Endothelial cell of umbilical vein (primary cell): ENCODE data around the gene C2orf15. TPM values are rescaled to one million over a fixed set of nuclear protein-coding genes. Genes with fewer than 3 reads are reported as not detected.
"Not testable (repeated sequence)": the region's sequence is repeated elsewhere in the genome, so short reads cannot be mapped to it uniquely, and the experiment has no call there.

Source experiments
- BruUV-seq: library from RNA; stranded (reverse); fragments of 400-500 nt; replicated peaks from 2 replicates; lab custom pipeline; 2021; lab: Mats Ljungman, UMichigan
- CTCF ChIA-PET: fragments of 300-600, 350-600 bp; sonication (Branson Sonifier 250); formaldehyde crosslinking; loops from one replicate; lab custom pipeline; 2021; ENCODE audit warnings: antibody characterized with exemption, inconsistent platforms; lab: Charles Lee
- POLR2A ChIA-PET: fragments of 300-600, 350-600 bp; sonication (Branson Sonifier 250); formaldehyde crosslinking; loops from one replicate; lab custom pipeline; 2021; ENCODE audit warnings: antibody characterized with exemption, inconsistent platforms; lab: Charles Lee
- DNase-seq: peaks from one replicate; pipeline ENCODE4 v3.0.0-alpha.2; 2011; ENCODE audit warnings: low read depth, low spot score
- FAIRE-seq: peaks from 2 replicates; lab custom pipeline; 2011; peaks lifted over from hg19 to GRCh38; lab: Jason Lieb, UNC
- H2AFZ ChIP-seq: 2 replicates; pipeline ENCODE4 v1.6.0; 2012; ENCODE audit warnings: low read depth, low read length, control low read depth, inconsistent platforms
- H3K27ac ChIP-seq: 2 replicates; pipeline ENCODE4 v1.5.1; 2011; ENCODE audit warnings: low read depth, mild to moderate bottlenecking, control low read depth, low read length, moderate library complexity; ENCODE audit not compliant: insufficient read depth
- H3K27me3 ChIP-seq, 2 experiments: 2 replicates each; pipeline versions ENCODE4 v1.6.0 to v1.6.1; 2011; ENCODE audit warnings: low read length in 2 of 2, mixed read lengths in 1 of 2; ENCODE audit not compliant: control insufficient read depth in 2 of 2, insufficient read depth in 2 of 2
- H3K36me3 ChIP-seq, 2 experiments: 2 replicates in 1 of 2; 3 replicates in 1 of 2; pipeline ENCODE4 v1.5.1; 2011; ENCODE audit warnings: low read length in 2 of 2, mild to moderate bottlenecking in 1 of 2, moderate library complexity in 1 of 2; ENCODE audit not compliant: control insufficient read depth in 2 of 2, insufficient read depth in 2 of 2; ENCODE audit errors: extremely low read depth in 1 of 2
- H3K4me1 ChIP-seq: 3 replicates; pipeline ENCODE4 v1.5.1; 2011; ENCODE audit warnings: mild to moderate bottlenecking, low read length; ENCODE audit not compliant: control insufficient read depth, insufficient read depth; ENCODE audit errors: extremely low read depth
- H3K4me2 ChIP-seq: 2 replicates; pipeline ENCODE4 v1.6.1; 2011; ENCODE audit warnings: low read length, control low read depth, mixed read lengths; ENCODE audit not compliant: insufficient read depth
- H3K4me3 ChIP-seq, 3 experiments: fragments of 200-600 bp in 1 of 3; sonication (generic), shearing (Covaris generic) in 1 of 3; replicated peaks in 1 of 3; 2 replicates each; pipeline ENCODE4 v1.5.1; 2011 to 2016; ENCODE audit warnings: control low read depth in 3 of 3, low read length in 3 of 3, mild to moderate bottlenecking in 2 of 3, inconsistent platforms in 1 of 3, low read depth in 1 of 3, moderate library complexity in 1 of 3; ENCODE audit not compliant: insufficient read depth in 1 of 3
- H3K79me2 ChIP-seq: 2 replicates; pipeline ENCODE4 v1.6.0; 2012; ENCODE audit warnings: low read length, inconsistent platforms; ENCODE audit not compliant: control insufficient read depth, insufficient read depth
- H3K9ac ChIP-seq: replicated peaks from 2 replicates; pipeline ENCODE3; 2011; ENCODE audit warnings: low read length, control low read depth; ENCODE audit not compliant: insufficient read depth; ENCODE audit errors: extremely low read depth
- H3K9me1 ChIP-seq: replicated peaks from 3 replicates; pipeline ENCODE4 v1.6.0; 2011; ENCODE audit warnings: mild to moderate bottlenecking, low read length; ENCODE audit not compliant: control insufficient read depth, insufficient read depth; ENCODE audit errors: extremely low read depth
- H3K9me3 ChIP-seq: replicated peaks from 2 replicates; pipeline ENCODE4 v1.5.1; 2012; ENCODE audit warnings: low read length, inconsistent platforms; ENCODE audit not compliant: control insufficient read depth, insufficient read depth
- H4K20me1 ChIP-seq: replicated peaks from 2 replicates; pipeline ENCODE3; 2011; ENCODE audit warnings: mild to moderate bottlenecking, low read length; ENCODE audit not compliant: control insufficient read depth, insufficient read depth; ENCODE audit errors: extremely low read depth
- EZH2 ChIP-seq: IDR thresholded peaks from 2 replicates; pipeline ENCODE4 v1.6.1; 2012; ENCODE audit warnings: borderline replicate concordance, low read depth, mild to moderate bottlenecking, moderate library complexity, low read length, inconsistent platforms; ENCODE audit not compliant: severe bottlenecking
- FOS ChIP-seq: IDR thresholded peaks from 2 replicates; pipeline ENCODE4 v1.6.1; 2011; ENCODE audit warnings: mild to moderate bottlenecking, low read length, moderate library complexity, borderline replicate concordance; ENCODE audit not compliant: insufficient read depth
- GATA2 ChIP-seq: IDR thresholded peaks from 2 replicates; pipeline ENCODE4 v1.7.0; 2011; ENCODE audit warnings: low read depth, mild to moderate bottlenecking, moderate library complexity, mixed read lengths, low read length; ENCODE audit not compliant: insufficient read length, insufficient read depth
- JUN ChIP-seq: IDR thresholded peaks from 2 replicates; pipeline ENCODE4 v1.6.1; 2011; ENCODE audit warnings: borderline replicate concordance, low read depth; ENCODE audit not compliant: insufficient read length, insufficient read depth
- MYC ChIP-seq: IDR thresholded peaks from one replicate; pipeline ENCODE4 v1.6.1; 2011; ENCODE audit warnings: mild to moderate bottlenecking, low read depth, low read length
- POLR2A ChIP-seq: IDR thresholded peaks from 2 replicates; pipeline ENCODE4 v1.6.1; 2012; ENCODE audit warnings: low read depth, mild to moderate bottlenecking, control low read depth, low read length
- POLR2AphosphoS5 ChIP-seq: IDR thresholded peaks from 2 replicates; pipeline ENCODE4 v1.6.1; 2012; ENCODE audit warnings: low read depth, mild to moderate bottlenecking, control low read depth, low read length, moderate library complexity; ENCODE audit not compliant: insufficient read depth
- dilution Hi-C: fragments of 300-500 bp; cut with MboI; formaldehyde crosslinking; loops from one replicate; pipeline ENCODE4 v1.15.0; 2019; ENCODE audit warnings: low sequenced_read_pairs; ENCODE audit not compliant: extremely low pct_ligation_motif_present
- intact Hi-C: fragments of 100-400 bp; cut with micrococcal nuclease; formaldehyde crosslinking; loops from one replicate; pipeline ENCODE4 v1.10.0; 2022
- polyA plus RNA-seq, 4 experiments: library from polyadenylated mRNA; depleted of rRNA in 3 of 4; stranded (reverse) in 3 of 4; unstranded in 1 of 4; fragments of >200 nt; gene quantifications; 2 replicates each; pipeline versions ENCODE4 v1.2.1 to v1.2.3, GENCODE V29; 2011 to 2012; ENCODE audit warnings: missing spikeins in 1 of 4
- total RNA-seq: library from RNA; stranded (reverse); gene quantifications from 2 replicates; pipeline ENCODE4 v1.2.3, GENCODE V29; 2021
- TF ChIP-seq, protein P1 (sequence below), 2 donors: IDR thresholded peaks; 1 replicate in 1 of 2; 2 replicates in 1 of 2; pipeline ENCODE4 v1.5.1; 2011; ENCODE audit warnings: low read length in 2 of 2, mild to moderate bottlenecking in 2 of 2, moderate library complexity in 2 of 2, control low read depth in 1 of 2, inconsistent platforms in 1 of 2, low read depth in 1 of 2; ENCODE audit not compliant: insufficient read depth in 1 of 2; ENCODE audit errors: extremely low read depth in 1 of 2
- TF ChIP-seq, protein P2 (sequence below): IDR thresholded peaks from 2 replicates; pipeline ENCODE4 v1.6.1; 2011; ENCODE audit not compliant: insufficient read depth, insufficient read length

The C2orf15 gene
- total and polyA plus RNA-seq, 2 donors (not counting 3 experiments of a cell fraction or from before 2014, with no cell fraction given), result not detected

DNA sequence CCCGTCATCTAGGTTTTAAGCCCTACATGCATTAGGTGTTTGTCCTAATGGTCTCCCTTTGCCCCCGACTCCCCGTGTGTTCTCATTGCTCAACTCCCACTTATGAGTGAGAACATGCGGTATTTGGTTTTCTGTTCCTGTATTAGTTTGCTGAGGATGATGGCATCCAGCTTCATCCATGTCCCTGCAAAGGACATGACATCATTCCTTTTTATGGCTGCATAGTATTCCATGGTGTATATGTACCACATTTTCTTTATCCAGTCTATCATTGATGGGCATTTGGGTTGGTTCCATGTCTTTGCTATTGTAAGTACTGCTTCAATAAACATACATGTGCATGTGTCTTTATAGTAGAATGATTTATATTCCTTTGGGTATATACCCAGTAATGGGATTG, 50.9 kb downstream of the C2orf15 start:
- intact Hi-C loops, H3K9me1 ChIP-seq, H3K4me1 ChIP-seq, dilution Hi-C loops, POLR2A ChIA-PET, H2AFZ ChIP-seq, H3K36me3 ChIP-seq, H3K9ac ChIP-seq, H3K27ac ChIP-seq, H3K79me2 ChIP-seq, H4K20me1 ChIP-seq, H3K4me2 ChIP-seq, BruUV-seq, FAIRE-seq, H3K4me3 ChIP-seq, H3K9me3 ChIP-seq, DNase-seq, H3K27me3 ChIP-seq, CTCF ChIA-PET: not testable (repeated sequence)

DNA sequence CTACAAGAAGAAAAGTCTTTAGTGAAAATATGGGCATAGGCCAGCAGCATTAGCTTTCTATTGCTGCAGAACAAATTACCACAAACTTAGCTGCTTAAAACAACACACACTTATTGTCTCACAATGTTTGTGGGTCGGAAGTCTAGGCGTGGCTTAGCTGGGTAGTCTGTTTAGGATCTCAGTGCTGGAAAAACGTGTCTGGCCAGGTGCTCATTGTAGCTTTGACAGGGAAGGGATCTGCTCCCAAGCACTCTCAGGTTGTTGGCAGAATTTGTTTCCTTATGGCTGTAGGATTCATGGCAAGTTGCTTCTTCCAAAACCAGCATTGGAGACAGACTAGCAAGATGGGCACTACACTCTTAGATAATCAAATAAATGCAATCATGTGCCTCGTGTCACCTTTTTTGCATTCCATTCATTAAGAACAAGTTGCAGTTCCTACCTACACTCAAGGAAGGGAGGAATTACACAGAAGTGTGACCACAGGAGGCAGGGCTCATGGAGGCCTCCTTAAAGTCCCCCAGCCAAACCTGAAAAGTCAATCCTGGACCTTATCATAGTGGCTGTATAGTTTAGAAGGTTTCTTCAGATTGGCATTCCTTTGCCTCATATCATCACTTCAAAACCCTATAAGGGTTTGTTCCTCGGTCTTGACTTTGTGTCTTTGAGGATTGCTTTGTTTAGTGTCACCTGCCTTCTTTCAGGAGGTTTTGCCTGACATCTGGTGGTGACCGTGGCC, 56.8 kb downstream of the C2orf15 start:
- dilution Hi-C loops (no loop called here), intact Hi-C loops (no loop called here)
- H3K9me1 ChIP-seq, result no peaks in the 10 kb centered on the region
- no peak overlapping the region for H3K4me2 ChIP-seq
- no peaks in the 10 kb centered on the region for H3K9me3 ChIP-seq
- H3K36me3 ChIP-seq, result peaks cover 0 to 6% of the 10 kb centered on the region in 2 experiments
- TF ChIP-seq GATA2 (no peak), POLR2AphosphoS5 (no peak), JUN (no peak), POLR2A (no peak), FOS (no peak), MYC (no peak), EZH2 (no peak)
- TF ChIP-seq, protein P1, sequence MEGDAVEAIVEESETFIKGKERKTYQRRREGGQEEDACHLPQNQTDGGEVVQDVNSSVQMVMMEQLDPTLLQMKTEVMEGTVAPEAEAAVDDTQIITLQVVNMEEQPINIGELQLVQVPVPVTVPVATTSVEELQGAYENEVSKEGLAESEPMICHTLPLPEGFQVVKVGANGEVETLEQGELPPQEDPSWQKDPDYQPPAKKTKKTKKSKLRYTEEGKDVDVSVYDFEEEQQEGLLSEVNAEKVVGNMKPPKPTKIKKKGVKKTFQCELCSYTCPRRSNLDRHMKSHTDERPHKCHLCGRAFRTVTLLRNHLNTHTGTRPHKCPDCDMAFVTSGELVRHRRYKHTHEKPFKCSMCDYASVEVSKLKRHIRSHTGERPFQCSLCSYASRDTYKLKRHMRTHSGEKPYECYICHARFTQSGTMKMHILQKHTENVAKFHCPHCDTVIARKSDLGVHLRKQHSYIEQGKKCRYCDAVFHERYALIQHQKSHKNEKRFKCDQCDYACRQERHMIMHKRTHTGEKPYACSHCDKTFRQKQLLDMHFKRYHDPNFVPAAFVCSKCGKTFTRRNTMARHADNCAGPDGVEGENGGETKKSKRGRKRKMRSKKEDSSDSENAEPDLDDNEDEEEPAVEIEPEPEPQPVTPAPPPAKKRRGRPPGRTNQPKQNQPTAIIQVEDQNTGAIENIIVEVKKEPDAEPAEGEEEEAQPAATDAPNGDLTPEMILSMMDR (IDR thresholded peaks at IDR 0.05; ENCODE audit: extremely low read depth in 1 of 2, insufficient read depth in 1 of 2, low read depth in 1 of 2, low read length in 2 of 2), result no peak
- TF ChIP-seq, protein P2, sequence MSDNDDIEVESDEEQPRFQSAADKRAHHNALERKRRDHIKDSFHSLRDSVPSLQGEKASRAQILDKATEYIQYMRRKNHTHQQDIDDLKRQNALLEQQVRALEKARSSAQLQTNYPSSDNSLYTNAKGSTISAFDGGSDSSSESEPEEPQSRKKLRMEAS, result no peak
- no peaks in the 10 kb centered on the region for H3K79me2 ChIP-seq
- H3K9ac ChIP-seq, result no peak overlapping the region
- no TSS peak for BruUV-seq
- FAIRE-seq, result no peak
- H3K4me3 ChIP-seq, result no peak overlapping the region
- no peak overlapping the region for H3K27ac ChIP-seq
- no peaks in the 10 kb centered on the region for H4K20me1 ChIP-seq
- no peaks in the 10 kb centered on the region for H3K27me3 ChIP-seq
- H3K4me1 ChIP-seq, result no peaks in the 10 kb centered on the region
- DNase-seq, result no peak
- CTCF ChIA-PET, result no interaction called here
- H2AFZ ChIP-seq, result no peak overlapping the region
- POLR2A ChIA-PET, result no interaction called here
